GM19025 (cell line): ENCODE data around the gene BATF.

ENCODE experiments used
- ATAC-seq: cut with Tn5 transposase; IDR thresholded peaks from one replicate; pipeline ENCODE4 v1.9.1; 2021; ENCODE audit warnings: mild to moderate bottlenecking, low read depth, moderate library complexity; ENCODE audit not compliant: unreplicated experiment

BATF gene

GRCh38 chr14:75499084-75499875 is 23.0 kb upstream of the BATF start:
- peak; percentile 40 for ATAC-seq

- no peak for ATAC-seq
Measured at GRCh38 chr14:75501080-75501479, 21.2 kb upstream of the BATF start.

DNA sequence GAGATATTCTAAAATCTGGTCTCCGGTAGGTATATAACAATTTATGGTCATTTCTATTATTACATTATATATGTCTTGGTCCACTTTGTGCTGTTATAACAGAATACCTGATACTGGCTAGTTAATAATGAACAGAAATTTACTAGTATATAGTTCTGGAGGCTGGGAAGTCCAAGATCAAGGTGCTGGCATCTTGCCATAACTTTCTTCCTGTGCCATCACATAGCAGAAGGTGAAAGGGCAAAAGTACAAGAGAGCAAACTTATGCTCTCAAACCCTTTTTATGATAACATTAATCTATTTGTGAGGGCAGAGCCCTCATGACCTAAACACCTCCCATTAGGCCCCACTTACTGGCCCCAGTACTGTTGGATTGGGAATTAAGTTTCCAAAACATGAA is 17.9 kb upstream of the BATF start:
- ATAC-seq, result no peak

DNA sequence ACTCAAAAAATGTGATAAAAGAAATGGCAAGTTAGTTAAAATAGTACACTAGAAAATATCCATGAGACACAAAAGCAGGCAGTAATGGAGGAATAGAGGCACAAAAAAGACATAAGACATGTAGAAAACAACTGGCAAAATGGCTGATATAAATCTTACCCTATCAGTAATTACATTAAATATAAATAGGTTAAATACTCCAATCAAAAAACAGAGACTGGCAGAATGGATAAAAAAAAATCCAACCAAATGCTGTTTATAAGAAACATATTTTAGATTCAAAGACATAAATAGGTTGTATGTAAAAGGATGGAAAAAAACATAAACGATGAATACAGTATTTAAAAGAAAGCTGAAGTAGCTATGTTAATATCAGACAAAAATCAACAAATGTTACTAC is 15.3 kb upstream of the BATF start:
- no peak for ATAC-seq

DNA sequence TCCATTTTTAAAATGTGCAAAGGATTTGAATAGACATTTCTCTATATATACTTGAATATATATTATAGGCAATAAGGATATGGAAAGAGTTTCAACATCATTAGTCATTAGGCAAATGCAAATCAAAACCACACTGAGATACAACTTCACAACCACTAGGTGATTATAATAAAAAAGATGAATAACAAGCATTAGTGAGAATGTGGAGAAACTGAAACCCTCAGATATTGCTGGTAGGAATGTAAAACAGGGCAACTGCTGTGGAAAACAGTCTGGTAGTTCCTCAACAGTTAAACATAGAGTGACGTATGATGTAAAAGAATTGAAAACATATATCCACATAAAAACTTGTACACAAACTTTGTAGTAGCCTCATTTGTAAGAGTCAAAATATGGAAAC is 11.7 kb upstream of the BATF start:
- ATAC-seq, result no peak

DNA sequence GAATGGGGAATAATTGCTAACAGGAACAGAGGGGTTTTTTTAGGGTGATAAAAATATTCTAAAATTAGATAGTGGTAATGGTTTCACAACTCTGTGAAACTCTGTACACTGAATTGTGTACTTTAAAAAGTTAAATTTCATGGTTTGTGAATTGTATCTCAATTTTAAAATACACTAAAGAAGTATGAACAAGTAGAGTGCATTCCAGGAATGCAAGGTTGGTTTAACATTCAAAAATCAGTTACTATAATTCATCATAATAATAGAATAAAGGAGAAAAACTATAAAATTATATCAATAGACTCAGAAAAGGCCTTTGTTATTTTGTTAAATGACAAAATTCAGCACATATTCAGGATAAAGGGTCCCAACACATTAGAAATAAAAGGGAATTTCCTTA is 11.1 kb upstream of the BATF start:
- no peak for ATAC-seq

- ATAC-seq, result peak; percentile 39
Measured at GRCh38 chr14:75513911-75514672, 8.2 kb upstream of the BATF start.

DNA sequence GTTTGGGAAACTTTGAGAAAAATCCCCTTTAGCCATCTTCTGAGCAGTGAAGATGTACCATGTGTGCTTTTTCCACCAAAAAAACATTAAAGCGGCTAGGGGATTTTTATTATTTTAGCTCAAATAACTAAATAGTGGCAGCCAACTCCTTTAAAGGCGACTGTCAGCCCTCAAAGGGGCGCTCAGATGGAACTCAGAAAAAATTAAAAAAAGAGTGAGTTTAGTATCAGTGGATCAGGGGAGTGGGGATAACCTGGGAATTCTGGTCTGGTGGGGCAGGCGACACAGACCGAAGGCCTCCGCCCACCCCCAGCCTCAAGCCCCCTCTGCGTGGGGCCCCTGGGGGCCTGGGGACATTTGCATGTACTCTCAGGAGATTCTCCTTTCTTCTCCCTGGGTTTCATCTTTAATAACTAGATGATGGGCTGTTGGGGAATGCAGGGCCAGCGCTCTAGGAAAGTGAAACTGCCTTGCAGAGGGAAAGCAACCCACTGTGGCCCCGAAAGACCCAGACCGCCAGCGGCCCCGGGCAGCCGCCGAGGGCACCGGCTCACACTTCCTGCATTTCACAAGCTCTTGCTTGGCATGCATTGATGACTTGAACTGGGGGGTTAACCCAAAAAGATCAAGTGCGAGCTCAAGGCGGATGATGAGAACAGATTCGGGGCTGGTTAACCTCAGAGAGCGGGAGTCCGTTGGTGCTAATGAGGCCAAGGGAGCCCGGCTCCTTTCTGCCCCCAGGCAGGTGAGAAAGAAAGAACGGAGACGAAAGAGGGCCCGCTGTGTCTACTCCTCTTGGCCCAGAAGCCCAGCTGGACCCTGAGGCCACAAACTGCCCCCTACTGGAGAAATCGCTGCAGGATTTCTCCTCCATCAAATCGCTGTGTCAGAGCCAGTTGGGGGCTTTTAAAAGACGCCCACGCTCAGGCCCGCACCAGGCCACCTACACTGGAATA is 7.3 kb upstream of the BATF start:
- ATAC-seq, result peak; percentile 48

DNA sequence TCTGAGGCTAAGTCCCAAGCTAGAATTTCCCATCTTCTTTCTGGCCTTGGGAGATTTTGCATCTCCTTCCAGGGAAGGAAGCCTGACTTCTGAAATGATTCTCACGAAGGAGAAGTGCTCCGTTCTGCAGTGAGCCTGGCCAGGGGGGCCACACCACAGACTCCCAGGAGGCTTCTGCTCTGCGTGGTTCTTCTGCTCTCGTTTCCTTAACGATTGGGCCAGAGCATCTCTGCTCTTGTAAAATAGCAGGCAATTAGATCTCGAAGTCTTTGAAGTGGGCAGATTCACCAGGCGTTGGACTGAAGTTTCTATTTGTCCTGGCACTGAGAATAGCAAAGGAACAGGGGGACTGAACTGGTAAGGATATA is 6.7 kb upstream of the BATF start:
- peak; percentile 37 for ATAC-seq

GRCh38 chr14:75518625-75519024 is 3.6 kb upstream of the BATF start:
- ATAC-seq, result no peak

GRCh38 chr14:75519394-75519793 is 2.9 kb upstream of the BATF start:
- ATAC-seq, result no peak

- no peak for ATAC-seq
Measured at GRCh38 chr14:75519826-75520728, 2.2 kb upstream of the BATF start.

GRCh38 chr14:75520852-75521251 is 1.4 kb upstream of the BATF start:
- ATAC-seq, result no peak

DNA sequence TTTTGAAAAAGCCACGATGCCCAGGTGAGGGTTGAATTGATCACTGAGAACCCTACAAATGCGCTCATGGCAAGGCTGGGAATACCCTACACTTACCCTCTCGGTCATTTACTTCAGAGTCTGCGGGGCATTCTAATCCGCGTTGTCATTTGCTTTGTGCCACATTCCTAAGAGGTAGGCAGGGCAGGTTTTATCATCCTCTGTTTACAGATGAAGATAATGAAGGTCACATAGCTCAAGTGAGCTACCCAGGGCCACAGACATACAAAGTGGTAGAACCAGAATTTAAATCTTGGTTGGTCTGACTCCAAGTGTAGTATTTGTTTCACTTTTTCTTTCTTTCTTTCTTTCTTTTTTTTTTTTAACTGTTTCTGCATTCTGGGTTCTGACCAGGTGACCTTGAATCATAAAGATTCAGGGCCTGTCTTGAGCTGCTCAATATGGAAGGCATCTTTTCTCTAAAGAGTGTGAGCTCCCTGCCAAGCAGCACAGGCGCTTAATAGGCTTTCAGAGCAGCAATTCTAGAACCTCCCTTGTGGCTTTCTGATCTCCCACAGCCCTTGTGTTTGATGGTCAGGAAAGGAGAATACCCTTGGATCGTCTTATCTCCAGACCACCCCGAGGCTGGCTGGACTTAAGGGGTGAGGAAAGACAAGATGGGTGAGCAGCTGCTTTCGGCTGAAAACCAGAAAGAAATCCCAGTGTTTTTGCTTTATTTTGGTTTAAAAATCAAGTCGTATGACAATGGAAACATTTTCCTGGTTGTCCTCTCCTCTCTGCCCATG is 662 bp upstream of the BATF start:
- ATAC-seq, result peak; percentile 22

DNA sequence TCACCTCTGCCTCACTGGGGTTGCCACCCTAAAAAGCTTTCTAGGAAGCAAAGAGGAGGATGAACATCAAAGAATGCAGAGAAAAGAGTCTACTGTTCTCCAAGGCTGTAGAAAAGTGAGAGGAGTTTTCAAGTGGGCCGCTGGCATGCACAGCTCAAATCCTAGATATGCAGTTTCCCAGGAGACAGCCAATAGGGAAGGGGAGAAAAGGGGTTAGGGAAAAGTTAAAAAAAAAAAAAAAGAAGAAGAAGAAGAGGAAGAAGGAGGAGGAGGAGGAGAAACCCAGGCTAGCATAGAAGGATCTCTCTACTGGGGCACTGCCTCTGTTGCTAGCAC is 682 bp downstream of the BATF start:
- ATAC-seq, result no peak

GRCh38 chr14:75523771-75524171 is 1.5 kb downstream of the BATF start:
- no peak for ATAC-seq

- no peak for ATAC-seq
Measured at GRCh38 chr14:75525969-75526368, 3.7 kb downstream of the BATF start.

DNA sequence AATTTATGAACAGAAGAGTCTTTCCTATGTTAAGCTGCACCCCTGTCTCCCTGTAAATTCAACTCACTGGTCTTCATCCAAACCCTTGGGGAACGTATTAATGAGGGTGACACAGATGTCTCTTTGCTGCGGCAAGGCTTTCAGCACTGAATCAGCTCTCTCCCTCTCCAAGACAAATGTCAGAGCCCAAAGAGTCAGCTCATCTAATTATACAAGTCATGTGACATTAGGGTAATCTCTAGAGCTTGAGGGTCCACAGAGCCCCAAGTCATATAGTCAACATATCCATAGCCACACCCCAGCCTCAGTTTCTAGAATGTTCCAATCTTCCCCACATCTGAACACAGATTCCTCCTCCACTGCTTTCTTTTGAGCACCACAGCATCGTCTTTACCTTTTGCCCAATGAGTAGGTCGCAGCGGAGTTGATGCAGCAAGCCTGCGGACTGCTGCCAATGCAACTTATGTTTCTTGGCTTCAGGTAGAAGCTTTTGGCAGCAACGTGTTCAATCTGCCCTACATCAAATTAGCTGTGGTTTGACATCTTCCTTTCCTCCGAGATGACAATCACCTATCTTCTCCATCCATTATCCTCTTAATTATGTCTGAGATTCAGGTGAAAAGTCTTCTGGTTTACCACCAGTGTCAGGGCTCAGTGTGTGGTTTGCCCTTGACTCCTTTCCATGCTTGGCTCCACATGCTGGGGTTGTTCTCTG is 5.3 kb downstream of the BATF start:
- ATAC-seq, result no peak

- ATAC-seq, result no peak
Measured at GRCh38 chr14:75531256-75531655, 9.0 kb downstream of the BATF start.
